HK-2 (cell line): Measurements from ENCODE around the gene GASK1B.

Source experiments
- DNase-seq: peaks from one replicate; pipeline ENCODE4 v3.0.0-alpha.2; 2018; ENCODE audit not compliant: unreplicated experiment

GASK1B gene

DNA sequence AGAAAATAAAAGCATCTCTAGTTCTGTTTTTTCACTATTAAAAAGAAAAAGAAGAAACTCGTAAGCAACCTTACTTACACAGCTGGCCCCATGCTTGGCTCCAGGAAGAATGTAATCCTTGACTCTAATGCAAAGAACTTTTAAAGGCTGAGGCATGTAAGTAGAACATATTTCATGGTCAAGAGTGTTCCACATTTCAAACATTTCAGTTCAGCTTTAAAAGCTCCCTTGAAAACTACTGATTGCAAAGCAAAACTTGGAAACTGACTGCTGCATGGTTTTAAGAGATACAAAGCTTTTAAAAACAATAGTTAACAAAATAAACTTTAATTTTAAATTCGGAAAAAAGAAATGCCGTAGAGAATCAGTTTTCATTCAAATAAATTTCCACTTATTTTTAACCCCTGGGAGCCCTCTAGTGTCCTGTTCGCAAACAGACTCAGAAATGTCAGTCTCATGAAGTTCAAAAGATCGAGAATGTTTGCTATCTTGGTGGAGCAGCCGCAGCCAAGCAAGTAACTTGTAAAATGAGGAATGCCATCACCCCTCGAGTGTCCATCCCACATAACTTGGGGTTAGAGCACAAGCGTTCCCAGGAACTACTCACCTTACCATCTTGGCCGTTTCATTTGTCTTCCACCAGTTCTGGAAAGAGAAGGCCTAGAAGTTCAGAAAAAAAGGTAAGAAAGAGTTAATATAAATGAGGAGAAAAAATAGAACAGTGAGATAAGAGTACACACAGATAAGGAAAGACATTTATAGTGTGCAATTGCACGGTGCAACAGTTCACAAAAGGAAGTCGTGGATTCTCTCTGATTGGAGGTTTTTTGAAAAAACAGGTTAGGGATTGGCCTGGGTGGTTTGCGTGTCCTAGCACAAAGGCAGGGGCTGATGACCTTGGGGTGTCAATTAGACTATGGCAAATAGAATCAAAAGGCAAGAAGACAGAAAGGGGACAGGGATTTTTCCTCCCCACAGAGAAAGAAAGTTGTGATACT, at the start of gene GASK1B:
GASK1B (minus strand) TSS at position 765 of the 998 bp plus-strand sequence. CDS start 1,650 bp downstream, outside the sequence.
- DNase-seq: peak; percentile 41

DNA sequence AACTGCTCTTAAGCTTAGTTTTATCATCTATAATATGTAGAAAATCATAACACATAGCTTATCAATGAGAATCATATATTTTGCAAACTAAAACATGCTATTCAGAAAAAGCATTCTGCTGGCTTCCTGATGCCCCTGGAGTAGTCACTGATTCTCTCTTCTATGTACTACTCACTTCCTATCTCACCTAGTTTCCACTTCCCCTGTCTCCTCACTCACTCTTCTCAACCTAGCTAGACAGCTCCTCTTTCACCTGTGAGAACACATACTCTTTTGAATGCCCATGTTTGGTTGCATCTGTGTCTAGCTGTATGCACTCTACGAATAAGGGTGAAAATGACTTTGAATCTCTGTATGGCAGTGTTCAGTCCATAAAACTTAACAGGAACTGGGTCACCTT, 46.8 kb upstream of the GASK1B start:
- DNase-seq: no peak

DNA sequence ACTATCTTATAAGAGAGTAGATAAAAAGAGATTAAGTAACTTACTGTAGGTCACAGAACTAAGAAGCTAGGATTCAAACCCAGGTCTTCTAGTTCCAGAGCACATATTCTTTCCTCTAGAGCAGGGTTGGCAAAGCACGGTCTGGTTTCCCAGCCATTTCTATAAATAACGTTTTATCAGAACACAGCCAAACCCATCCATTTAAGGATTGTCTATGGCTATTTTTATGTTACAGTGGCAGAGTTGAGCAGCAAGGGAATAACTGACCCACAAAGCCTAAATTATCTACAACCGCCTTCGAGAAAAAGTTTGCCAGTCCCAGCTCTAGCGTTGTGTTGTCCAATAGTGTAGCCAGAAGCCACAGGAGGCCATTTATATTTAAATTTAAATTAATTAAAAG, 44.9 kb upstream of the GASK1B start:
- DNase-seq: no peak

DNA sequence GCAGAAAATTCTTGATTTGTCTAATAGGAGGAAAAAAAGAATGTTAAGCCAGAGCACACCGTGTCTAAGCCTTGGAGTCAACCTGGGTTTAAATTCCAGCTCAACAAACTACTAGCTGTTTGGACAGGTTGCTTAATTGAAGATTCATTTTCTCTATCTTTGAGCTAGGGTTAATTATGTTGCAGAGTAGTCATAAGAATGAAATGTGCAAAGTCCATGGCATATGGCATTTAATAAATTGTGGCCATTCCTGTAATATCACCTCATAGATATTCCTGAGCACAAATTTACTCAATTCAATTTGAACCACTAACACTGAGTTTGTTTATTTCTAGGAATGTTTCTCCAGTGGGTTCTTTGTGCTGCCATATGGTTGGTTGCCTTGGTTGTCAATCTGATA, 42.0 kb upstream of the GASK1B start:
- no peak for DNase-seq

DNA sequence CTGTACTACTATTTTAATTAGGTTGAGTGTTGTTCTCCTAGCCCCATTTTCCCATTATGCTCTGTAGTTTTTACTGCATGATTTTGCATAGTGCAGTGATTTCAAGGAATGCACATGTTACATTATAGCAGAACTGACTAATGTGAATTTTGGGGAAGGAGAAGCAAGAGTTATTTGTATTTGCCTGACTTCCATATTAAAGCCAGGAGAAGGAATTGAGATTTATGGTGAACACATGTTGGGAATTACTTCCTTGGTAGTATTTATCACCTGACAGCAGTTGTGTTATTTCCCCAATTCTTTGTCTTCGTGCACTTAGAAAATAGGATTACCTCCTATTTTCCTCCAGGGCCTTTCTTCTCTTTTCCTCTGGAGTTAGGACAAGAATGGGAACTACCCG, 40.6 kb upstream of the GASK1B start:
- DNase-seq: no peak

DNA sequence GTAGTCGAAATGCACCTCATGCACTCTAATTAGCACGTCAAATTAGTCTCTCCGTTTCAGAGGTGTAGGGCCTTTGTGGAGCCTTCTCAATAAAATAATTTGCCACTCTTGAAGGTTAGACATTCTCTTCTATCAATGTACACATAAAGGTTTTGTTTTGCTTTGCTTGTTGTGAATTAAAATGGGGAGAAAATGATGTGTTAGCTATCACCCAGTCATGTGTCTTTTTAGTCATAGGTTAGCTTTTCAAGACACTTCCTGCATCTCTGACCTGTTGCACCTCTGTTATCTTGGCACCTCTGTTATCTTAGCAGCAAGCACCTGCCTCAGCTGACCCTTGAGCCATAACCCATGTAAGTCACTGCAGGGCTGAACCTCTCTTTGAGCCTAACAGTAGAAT, 38.4 kb upstream of the GASK1B start:
- DNase-seq: no peak

DNA sequence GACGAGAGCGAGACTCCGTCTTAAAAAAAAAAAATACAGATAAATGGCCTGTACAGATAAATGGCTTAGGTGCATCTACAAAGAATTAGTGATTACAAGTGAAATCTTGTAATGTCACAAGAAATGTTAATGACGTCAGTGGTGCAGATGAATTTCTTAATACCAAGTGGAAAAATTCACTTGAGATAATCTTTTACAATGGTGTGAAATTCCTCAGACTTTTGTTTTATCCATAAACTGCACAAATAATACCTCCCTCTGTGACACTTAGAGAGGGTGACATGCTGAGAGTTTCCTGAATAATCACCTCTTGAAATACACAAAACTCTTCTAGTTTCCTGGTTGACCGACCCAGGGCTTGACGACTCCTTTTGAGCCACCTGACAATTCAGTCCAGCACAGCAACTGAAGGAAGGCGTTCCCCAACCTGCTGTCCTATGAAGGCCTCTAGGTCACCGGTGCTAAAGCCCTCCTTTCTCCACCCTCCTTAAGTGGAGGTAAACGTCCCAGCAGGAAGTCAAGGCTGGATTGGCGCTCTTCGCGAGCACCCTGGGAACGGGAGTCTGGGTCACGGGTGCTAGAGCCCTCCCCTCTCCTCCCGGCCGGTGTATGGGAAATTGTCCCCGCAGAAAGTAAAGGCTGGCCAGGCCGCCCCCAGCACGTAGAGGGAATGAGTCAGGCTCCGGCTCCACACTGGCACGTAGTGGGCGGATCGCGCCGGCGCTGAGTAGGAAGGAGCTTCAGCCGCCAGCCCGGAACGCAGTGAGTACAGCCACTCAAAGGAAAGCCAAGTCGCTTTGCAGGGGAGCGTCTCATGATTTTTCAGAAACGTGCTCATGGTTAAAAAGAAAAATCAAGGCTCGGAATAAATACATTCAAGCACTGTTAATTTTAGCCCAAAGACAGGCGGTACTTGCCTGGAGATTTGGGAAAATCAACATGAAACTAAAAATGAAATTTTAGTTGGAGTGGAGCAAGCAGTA, 37.3 kb upstream of the GASK1B start, which contains the start of gene TMEM144:
TMEM144 (plus strand) TSS at position 662 of the 983 bp plus-strand sequence. CDS start 2,182 bp downstream, outside the sequence.
- peak; percentile 97 for DNase-seq

DNA sequence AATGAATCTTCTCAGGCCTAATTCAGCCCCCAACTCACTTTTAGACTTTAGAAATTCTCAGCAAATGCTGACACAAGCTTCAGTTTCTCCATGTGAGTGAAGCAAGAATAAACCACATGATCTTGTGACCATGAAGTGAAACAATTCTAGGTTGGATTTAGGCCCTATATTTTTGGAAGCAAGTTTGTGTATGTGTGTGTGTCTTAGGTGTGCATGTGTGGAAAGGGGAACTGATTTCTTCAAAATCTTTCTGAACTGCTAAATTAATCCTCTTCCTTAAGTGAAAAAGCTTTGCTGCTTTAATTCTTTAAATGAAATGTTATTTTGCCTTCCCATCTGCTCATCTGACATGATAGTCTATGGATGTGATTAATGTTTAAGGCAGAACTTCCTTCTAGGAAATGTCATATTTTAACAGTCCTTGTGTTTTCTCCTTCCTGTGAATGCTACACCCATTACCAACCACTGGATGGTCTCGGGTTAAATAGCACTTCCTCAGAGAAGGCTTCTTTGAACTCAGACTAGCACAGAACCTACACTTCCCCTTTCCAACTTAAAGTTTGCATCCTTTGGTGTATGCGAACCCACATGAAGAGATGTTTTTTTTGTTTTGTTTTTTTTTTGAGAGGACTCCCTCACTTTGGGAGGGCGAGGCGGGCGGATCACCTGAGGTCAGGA, 36.3 kb upstream of the GASK1B start:
- no peak for DNase-seq

DNA sequence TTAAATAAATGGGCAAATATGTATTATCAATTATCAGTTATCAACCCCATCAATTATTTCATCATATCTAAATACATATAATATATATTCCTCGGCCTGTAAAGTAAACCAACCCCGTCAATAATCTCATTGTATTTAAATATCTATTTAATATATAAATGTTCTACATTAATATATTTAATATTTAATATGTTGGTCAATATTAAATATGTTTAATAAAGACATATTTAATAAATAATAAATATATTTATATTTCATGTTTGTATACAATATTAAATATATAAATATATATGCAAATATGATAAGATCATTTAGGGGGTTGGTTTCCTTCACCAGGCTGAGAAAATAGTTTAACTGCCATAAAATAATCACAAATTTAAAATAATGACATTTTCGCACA, 31.1 kb upstream of the GASK1B start:
- no peak for DNase-seq

DNA sequence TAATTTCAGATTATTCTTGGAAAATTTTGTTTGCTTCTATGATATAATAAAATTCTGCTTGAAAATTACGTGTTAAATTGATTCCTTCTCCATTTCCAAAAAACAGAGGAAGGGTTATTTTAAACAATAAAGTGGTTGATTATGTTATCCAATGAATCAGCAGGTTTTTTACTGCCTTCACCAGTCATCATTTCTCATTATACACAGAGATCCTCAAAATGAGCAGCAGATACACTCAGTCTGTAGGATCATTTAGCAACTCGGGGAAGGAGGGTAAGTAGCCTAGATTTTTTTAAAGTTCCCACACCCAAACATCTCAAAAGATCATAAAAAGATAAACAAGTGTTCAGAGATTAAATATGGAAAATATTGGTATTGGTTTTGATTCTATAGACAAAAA, 30.6 kb upstream of the GASK1B start:
- DNase-seq: no peak

DNA sequence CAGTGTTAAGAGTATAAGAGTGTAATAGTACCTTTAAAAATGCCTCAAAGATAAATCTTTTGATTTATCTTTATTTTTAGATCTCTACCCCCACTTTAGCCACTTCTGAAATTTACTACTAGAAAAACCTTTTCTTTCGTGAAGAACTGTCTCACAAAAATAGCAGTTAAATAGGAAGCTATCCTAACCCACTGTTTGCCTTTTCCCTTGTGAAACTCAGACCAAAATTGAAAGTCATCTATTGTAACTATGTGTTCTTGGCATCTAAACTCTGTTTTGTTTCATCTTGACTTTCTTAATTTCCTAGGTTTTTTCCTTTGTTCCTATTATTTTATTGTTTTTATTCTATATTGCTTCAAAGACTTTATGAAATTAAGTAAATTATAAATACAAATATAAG, 29.7 kb upstream of the GASK1B start:
- no peak for DNase-seq

DNA sequence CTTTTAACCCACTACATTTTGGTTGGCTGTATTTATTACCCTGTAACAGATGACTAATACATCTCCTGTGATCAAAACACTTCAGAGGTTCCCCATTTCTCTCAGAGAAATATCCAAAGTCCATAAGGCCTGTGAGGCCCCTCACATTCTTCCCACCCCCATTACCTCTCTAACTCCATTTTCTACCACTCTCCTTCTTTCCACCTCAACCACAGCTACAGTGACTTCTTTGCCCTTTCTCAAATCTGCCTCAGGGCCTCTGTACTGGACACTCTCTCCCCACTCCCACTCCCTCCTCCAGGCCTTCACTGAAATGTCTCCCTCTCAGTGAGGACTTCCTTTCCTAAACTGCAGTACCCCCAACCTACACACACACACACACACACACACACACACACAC, 29.1 kb upstream of the GASK1B start:
- no peak for DNase-seq

DNA sequence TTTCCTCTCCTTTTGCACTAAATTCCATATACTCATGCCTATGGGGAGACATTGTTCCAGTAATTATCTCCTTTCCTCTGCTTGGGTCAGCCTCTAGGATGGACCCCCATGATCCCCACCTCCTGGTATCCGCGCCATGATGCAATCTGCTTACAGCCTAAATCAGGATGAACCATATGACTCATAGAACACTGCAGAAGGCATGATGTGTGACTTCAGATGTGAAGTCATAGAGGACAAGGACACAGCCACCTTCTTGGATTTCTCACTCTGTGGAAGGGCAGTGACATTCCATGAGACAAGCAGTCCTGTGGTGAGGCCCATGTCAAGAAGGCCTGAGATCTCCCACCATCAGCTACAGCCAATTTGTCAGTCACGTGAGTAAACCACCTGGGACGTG, 28.5 kb upstream of the GASK1B start:
- no peak for DNase-seq

DNA sequence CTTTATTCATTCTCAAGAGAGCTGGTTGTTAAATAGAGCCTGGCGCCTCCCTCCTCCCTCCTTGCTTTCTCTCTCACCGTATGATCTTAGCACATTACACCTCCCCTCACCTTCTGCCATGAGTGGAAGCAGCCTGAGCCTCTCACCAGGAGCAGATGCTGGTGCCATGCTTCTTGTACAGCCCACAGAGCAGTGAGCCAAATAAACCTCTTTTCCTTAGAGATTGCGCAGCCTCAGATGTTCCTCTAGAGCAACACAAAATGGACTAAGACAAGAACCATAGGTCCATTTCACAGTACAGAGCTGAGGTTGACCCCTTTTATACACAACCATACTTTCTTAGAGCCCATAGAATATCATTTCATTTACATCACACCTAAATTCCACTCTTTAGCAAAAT, 27.4 kb upstream of the GASK1B start:
- no peak for DNase-seq

DNA sequence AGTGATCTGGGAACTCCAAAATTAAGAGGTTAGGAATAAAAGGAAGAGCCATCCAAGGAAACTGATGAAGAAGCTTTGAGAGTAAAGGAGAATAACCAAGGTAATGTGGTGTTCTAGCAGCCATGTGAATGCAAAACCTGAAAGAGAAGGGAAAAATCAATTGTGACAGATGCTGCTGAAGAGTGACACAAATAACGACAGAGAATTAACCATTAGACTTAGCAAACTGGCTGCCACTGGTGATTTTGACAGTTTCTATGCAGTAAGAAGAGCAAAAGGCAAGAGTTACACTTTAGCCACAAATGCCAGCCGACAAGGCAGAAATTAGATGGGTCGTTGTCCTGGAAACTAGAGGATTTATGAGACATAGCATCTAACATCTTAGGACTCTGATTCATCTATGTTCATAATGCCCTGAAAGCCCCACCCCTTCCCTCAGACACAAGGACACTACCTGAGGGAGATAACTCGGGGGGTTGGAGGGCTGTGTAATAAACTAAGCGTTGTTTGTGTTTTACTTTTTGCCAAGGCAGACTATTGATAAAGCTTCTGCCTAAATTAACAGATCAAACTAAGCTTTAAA, 24.5 kb upstream of the GASK1B start:
- no peak for DNase-seq

DNA sequence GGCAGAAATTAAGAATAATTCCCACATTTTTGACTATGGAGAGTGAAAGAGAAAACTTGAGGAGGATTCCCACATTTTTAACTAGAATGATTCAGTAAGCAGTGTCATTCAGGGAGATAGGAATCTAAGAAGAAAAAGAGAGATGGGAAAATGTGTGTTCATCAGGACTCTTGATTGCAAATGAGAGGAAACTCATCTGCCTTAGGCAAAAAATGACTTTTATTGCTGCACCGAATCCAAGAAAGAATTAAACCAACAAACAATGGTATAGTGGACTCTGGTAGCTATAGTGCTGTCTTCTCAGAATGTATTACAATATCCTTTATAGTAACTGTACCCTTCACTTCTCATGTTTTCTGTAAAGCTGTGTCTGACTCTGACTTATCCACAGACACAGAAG, 22.5 kb upstream of the GASK1B start:
- no peak for DNase-seq

DNA sequence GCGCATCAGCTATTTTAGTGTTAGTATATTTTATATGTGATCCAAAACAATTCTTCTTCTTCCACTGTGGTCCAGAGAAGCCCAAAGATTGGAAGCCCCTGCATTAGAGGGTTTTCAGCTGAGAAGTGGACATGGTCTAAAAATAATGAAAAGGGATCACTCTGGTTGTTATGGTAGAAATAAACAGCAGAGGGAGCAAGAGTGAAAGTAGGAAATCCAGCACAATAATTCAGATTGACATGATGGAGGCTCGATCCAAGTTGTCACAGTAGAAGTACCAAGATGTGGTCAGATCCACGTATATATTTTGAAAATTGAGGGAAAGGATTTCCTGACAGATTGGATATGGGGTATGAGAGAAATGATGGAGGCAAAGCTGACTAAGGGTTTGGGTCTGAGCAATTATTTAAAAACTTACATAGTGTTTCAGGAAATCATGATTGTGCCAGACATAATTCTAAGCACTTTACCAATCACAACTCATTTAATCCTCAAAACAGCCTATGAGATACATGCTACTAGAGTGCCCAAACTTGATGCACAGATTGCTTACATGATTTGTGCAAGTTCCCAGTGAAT, 20.4 kb upstream of the GASK1B start:
- DNase-seq: no peak

DNA sequence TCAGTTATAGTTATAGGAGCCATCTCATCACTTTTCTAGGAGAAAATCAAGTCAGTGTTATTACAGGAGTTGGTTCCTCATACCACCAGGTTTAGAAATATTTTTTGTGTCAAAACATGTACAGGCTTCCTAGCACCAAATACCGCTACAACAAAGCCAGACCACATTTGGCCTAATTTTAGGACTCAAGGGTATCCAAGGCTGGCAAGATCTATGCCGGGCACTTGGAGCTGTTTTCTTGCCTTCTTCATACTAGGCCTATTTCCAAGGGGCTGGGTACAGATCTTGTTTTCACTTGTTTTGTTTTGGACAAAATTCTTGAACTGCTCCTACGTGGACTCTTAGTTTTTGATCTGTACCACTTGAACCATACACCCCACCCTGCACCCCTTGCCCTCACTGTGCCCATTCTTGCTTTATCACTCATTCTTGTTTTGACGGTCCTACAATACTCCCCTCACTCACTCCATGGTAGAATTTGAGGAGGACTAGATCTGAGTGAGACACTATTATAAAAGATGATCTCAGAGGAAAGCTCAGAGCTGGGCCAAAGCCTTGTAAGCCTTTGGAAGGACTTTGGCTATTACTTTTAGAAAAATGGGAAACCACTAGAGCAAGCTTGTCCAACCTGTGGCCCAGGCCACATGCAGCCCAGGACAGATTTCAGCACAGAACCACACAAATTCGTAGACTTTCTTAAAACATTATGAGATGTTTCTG, 19.8 kb upstream of the GASK1B start:
- DNase-seq: no peak

DNA sequence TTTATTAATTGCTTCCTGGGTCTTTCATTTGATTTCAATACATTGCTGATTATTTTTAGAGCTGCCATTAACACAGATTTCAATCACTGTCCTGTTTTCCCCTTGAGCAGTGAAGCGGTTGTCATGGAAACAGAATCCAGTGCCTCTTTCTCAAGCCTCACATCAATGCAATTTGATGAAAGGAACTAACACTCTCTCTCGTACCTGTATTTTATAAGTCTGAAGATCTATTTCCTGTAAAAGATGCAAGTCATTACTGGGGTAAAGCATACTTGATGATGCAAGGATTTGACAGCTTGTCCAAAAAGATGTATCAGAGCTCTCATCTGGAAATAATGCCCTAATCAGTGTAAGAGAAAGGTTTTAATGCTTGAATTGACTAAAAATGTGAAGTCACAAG, 17.9 kb upstream of the GASK1B start:
- DNase-seq: no peak

DNA sequence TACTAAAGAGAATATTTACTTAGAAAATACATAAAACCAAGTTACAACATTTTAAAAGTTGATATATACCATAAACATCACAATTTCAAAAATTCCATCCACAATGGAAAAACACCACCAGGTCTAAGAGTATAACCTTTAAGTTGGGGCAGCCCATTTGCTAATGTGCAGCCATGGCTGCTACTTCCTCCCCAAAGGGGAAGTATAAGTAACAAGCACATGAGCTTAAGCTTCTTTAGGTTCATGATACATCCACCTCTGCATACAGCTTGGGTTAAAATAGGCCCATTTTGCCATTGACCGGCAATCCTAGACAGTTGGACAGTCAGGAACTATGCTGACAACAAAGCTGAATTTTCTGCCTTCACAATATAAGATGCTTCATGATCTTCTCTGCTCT, 16.6 kb upstream of the GASK1B start:
- no peak for DNase-seq
